ENCODE results near the gene KCNJ6.

KCNJ6 gene

GRCh38 chr21:37916310-37917051 lies at the start of gene KCNJ6:
KCNJ6 (minus strand) TSS chr21:37916457; CDS start chr21:37840682, 75,775 bp downstream.
- H3K4me3 ChIP-seq (ENCODE audit: low read length): no peak within 1 kb of the TSS
- DNase-seq (ENCODE audit: low read depth): peak; percentile 49
- peak; percentile 47 for TF ChIP-seq CTCF (IDR thresholded peaks at IDR 0.05; ENCODE audit: insufficient read depth, low read depth, low read length, missing control alignments)

- H3K4me3 ChIP-seq (ENCODE audit: low read length): no peak overlapping the region
- DNase-seq (ENCODE audit: low read depth): no peak
- no peak for TF ChIP-seq CTCF (IDR thresholded peaks at IDR 0.05; ENCODE audit: insufficient read depth, low read depth, low read length, missing control alignments)
Observed at GRCh38 chr21:37965088-37965805, 49.0 kb upstream of the KCNJ6 start.

- DNase-seq (ENCODE audit: low read depth): no peak
- no peak overlapping the region for H3K4me3 ChIP-seq (ENCODE audit: low read length)
- TF ChIP-seq CTCF (IDR thresholded peaks at IDR 0.05; ENCODE audit: insufficient read depth, low read depth, low read length, missing control alignments): no peak
Observed at GRCh38 chr21:37958537-37958936, 42.3 kb upstream of the KCNJ6 start.

GRCh38 chr21:37956772-37957171 lies 40.5 kb upstream of the KCNJ6 start:
- no peak for DNase-seq (ENCODE audit: low read depth)
- TF ChIP-seq CTCF (IDR thresholded peaks at IDR 0.05; ENCODE audit: insufficient read depth, low read depth, low read length, missing control alignments): no peak
- H3K4me3 ChIP-seq (ENCODE audit: low read length): no peak overlapping the region

GRCh38 chr21:37945036-37945435 lies 28.8 kb upstream of the KCNJ6 start:
- no peak for TF ChIP-seq CTCF (IDR thresholded peaks at IDR 0.05; ENCODE audit: insufficient read depth, low read depth, low read length, missing control alignments)

GRCh38 chr21:37944496-37944895 lies 28.2 kb upstream of the KCNJ6 start:
- TF ChIP-seq CTCF (IDR thresholded peaks at IDR 0.05; ENCODE audit: insufficient read depth, low read depth, low read length, missing control alignments): no peak
- no peak overlapping the region for H3K4me3 ChIP-seq (ENCODE audit: low read length)
- DNase-seq (ENCODE audit: low read depth): no peak

More at GRCh38 chr21:37945036-37945435, 28.8 kb upstream of the KCNJ6 start:
- no peak for DNase-seq (ENCODE audit: low read depth)
- no peak overlapping the region for H3K4me3 ChIP-seq (ENCODE audit: low read length)

Data from epithelial cell of esophagus (primary cell).